GM19328 (cell line): ENCODE results near the gene SYNPO2.
"Not testable (repeated sequence)": the region's sequence is repeated elsewhere in the genome, so short reads cannot be mapped to it uniquely, and the experiment has no call there.

Source experiments
- ATAC-seq: cut with Tn5 transposase; IDR thresholded peaks from one replicate; pipeline ENCODE4 v1.9.1; 2021; ENCODE audit warnings: mild to moderate bottlenecking, moderate library complexity; ENCODE audit not compliant: unreplicated experiment

The SYNPO2 gene

GRCh38 chr4:119053245-119053644 is 164.6 kb downstream of the SYNPO2 start:
- no peak for ATAC-seq

GRCh38 chr4:119053997-119054396 is 165.3 kb downstream of the SYNPO2 start:
- ATAC-seq: no peak

- no peak for ATAC-seq
These were observed 168.8 kb downstream of the SYNPO2 start for GRCh38 chr4:119057417-119057816.

- no peak for ATAC-seq
These were observed 170.6 kb downstream of the SYNPO2 start for GRCh38 chr4:119059221-119059620.

GRCh38 chr4:119067125-119067524 is 178.5 kb downstream of the SYNPO2 start:
- not testable (repeated sequence) for ATAC-seq

- ATAC-seq: not testable (repeated sequence)
These were observed 179.2 kb downstream of the SYNPO2 start for GRCh38 chr4:119067670-119068360.

- no peak for ATAC-seq
These were observed 179.9 kb downstream of the SYNPO2 start for GRCh38 chr4:119068529-119068962.

- no peak for ATAC-seq
These were observed 181.6 kb downstream of the SYNPO2 start for GRCh38 chr4:119070301-119070700.

GRCh38 chr4:119080721-119081541 is 192.3 kb downstream of the SYNPO2 start:
- no peak for ATAC-seq

GRCh38 chr4:119081542-119081859 is 192.8 kb downstream of the SYNPO2 start:
- ATAC-seq: no peak

GRCh38 chr4:119081943-119082342 is 193.3 kb downstream of the SYNPO2 start:
- no peak for ATAC-seq

- ATAC-seq: no peak
These were observed 194.0 kb downstream of the SYNPO2 start for GRCh38 chr4:119082661-119083060.

- ATAC-seq: no peak
These were observed 195.9 kb downstream of the SYNPO2 start for GRCh38 chr4:119084513-119084912.

GRCh38 chr4:119087121-119087520 is 198.5 kb downstream of the SYNPO2 start:
- no peak for ATAC-seq

- ATAC-seq: no peak
These were observed 199.0 kb downstream of the SYNPO2 start for GRCh38 chr4:119087656-119088055.

GRCh38 chr4:119093042-119093827 is 204.6 kb downstream of the SYNPO2 start:
- no peak for ATAC-seq

- ATAC-seq: no peak
These were observed 208.7 kb downstream of the SYNPO2 start for GRCh38 chr4:119097282-119097900.

GRCh38 chr4:119098306-119098705 is 209.7 kb downstream of the SYNPO2 start:
- no peak for ATAC-seq

GRCh38 chr4:119099227-119099810 is 210.7 kb downstream of the SYNPO2 start:
- no peak for ATAC-seq

- no peak for ATAC-seq
These were observed 212.0 kb downstream of the SYNPO2 start for GRCh38 chr4:119100655-119101054.

- no peak for ATAC-seq
These were observed 214.6 kb downstream of the SYNPO2 start for GRCh38 chr4:119103263-119103662.
